Panc1 (cell line): ENCODE results near the gene LHPP. TPM values are rescaled to one million over a fixed set of nuclear protein-coding genes. Genes with fewer than 3 reads are reported as not detected.

Source experiments
- ATAC-seq: fragments of 200-7000 bp; cut with Tn5 transposase; 2 replicates; pipeline ENCODE4 v1.9.1; 2020; ENCODE audit warnings: mild to moderate bottlenecking, moderate library complexity
- BruUV-seq: library from RNA; stranded (reverse); fragments of 400-500 nt; replicated peaks from 2 replicates; lab custom pipeline; 2021; lab: Mats Ljungman, UMichigan
- CTCF ChIA-PET: fragments of 300-600 bp; sonication (Branson Sonifier 250); formaldehyde crosslinking; loops from one replicate; lab custom pipeline; 2022; ENCODE audit warnings: antibody characterized with exemption; lab: Charles Lee
- POLR2A ChIA-PET: fragments of 300-600 bp; sonication (Branson Sonifier 250); formaldehyde crosslinking; loops from one replicate; lab custom pipeline; 2022; ENCODE audit warnings: antibody characterized with exemption; lab: Charles Lee
- DNase-seq: peaks from one replicate; pipeline ENCODE4 v3.0.0-alpha.2; 2010; ENCODE audit warnings: low read depth, low spot score
- H3K27ac ChIP-seq: 2 replicates; pipeline ENCODE4 v1.5.1; 2011; ENCODE audit warnings: mild to moderate bottlenecking, low read length, inconsistent platforms
- H3K27me3 ChIP-seq: fragments of 200-500 bp; sonication (Bioruptor generic); 2 replicates; pipeline ENCODE4 v1.6.0; 2014; ENCODE audit warnings: low read length, inconsistent platforms; ENCODE audit not compliant: control insufficient read depth, insufficient read depth
- H3K36me3 ChIP-seq: fragments of 200-500 bp; sonication (Bioruptor generic); 2 replicates; pipeline ENCODE4 v1.5.1; 2014; ENCODE audit warnings: inconsistent platforms, mild to moderate bottlenecking, low read length, moderate library complexity; ENCODE audit not compliant: control insufficient read depth, insufficient read depth
- H3K4me1 ChIP-seq: 2 replicates; pipeline ENCODE4 v1.5.1; 2011; ENCODE audit warnings: inconsistent platforms, mild to moderate bottlenecking, low read length, moderate library complexity; ENCODE audit not compliant: control insufficient read depth, insufficient read depth
- H3K4me3 ChIP-seq, 2 experiments: 2 replicates each; pipeline ENCODE4 v1.5.1; 2011 to 2012; ENCODE audit warnings: low read depth in 2 of 2, low read length in 2 of 2, mild to moderate bottlenecking in 2 of 2, inconsistent platforms in 1 of 2, moderate library complexity in 1 of 2
- H3K9me3 ChIP-seq: fragments of 200-500 bp; sonication (Bioruptor generic); 2 replicates; pipeline ENCODE4 v1.5.1; 2014; ENCODE audit warnings: low read depth, mild to moderate bottlenecking, inconsistent platforms, low read length, moderate library complexity; ENCODE audit not compliant: control insufficient read depth, insufficient read depth
- POLR2AphosphoS5 ChIP-seq: IDR thresholded peaks from 2 replicates; pipeline ENCODE4 v1.6.1; 2012; ENCODE audit warnings: mild to moderate bottlenecking, low read depth, low read length, moderate library complexity
- REST ChIP-seq, 2 experiments: IDR thresholded peaks; 2 replicates each; pipeline ENCODE4 v1.6.1; 2011 to 2012; ENCODE audit warnings: low read depth in 2 of 2, control low read depth in 1 of 2, low read length in 1 of 2, mild to moderate bottlenecking in 1 of 2, moderate library complexity in 1 of 2; ENCODE audit not compliant: insufficient read depth in 1 of 2
- SIN3A ChIP-seq: IDR thresholded peaks from 2 replicates; pipeline ENCODE4 v1.6.1; 2012; ENCODE audit warnings: low read depth, mild to moderate bottlenecking, low read length, moderate library complexity, borderline replicate concordance; ENCODE audit not compliant: insufficient read depth
- TCF7L2 ChIP-seq: IDR thresholded peaks from 2 replicates; pipeline ENCODE4 v1.6.1; 2011; ENCODE audit warnings: mild to moderate bottlenecking, low read depth, low read length, inconsistent platforms
- in situ Hi-C: cut with HindIII; loops from 2 replicates; pipeline ENCODE4 v1.10.0; 2016; ENCODE audit warnings: low sequenced_read_pairs, low pct_unique_long_range_greater_than_20kb
- intact Hi-C: fragments of 100-400 bp; cut with micrococcal nuclease; formaldehyde crosslinking; loops from one replicate; pipeline ENCODE4 v1.10.0; 2022; ENCODE audit not compliant: unreplicated experiment
- total RNA-seq: library from RNA; stranded (reverse); gene quantifications from one replicate; pipeline ENCODE4 v1.2.1, GENCODE V29; 2021; ENCODE audit not compliant: unreplicated experiment
- TF ChIP-seq, protein P1 (sequence below): fragments of 450-650 bp; IDR thresholded peaks from 2 replicates; pipeline ENCODE4 v1.5.1; 2017; ENCODE audit warnings: mild to moderate bottlenecking

LHPP gene
- total RNA-seq, 1 experiment from 2014 or later, result 15.0 TPM

DNA sequence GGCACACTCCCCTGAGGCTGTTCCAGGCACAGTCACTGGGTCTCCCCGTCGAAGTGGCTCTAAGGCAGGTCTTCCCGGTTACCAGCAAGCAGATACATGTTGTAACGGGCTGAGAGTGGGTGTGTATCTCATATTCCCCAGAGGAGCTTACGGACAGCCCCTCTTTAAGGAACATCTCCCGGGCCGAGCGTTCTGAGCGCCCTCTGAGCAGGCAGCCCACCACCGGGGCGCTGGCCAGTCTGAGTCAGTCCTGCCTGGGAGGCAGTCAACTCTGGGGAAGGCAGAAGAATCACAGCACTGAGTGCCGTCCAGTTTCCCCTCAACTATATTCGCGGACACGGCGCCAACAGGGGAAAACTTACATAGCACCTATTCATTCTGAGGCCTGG is 117.4 kb downstream of the LHPP start:
- Histone ChIP-seq H3K9me3 (no peaks in the 10 kb centered on the region), H3K27me3 (no peaks in the 10 kb centered on the region), H3K36me3 (no peaks in the 10 kb centered on the region), H3K4me1 (no peaks in the 10 kb centered on the region), H3K4me3 (no peak overlapping the region), H3K27ac (no peak overlapping the region)
- no TSS peak for BruUV-seq
- intact Hi-C loops, result no loop called here
- in situ Hi-C loops, result no loop called here
- CTCF ChIA-PET, result no interaction called here
- ATAC-seq (no peak; the same call in 1 of the 2 replicates), DNase-seq (no peak)
- TF ChIP-seq REST (IDR thresholded peaks at IDR 0.05; ENCODE audit: insufficient read depth in 1 of 2, low read depth in 2 of 2, low read length in 1 of 2) (no peak), TCF7L2 (no peak), SIN3A (no peak), POLR2AphosphoS5 (no peak)
- TF ChIP-seq, protein P1, sequence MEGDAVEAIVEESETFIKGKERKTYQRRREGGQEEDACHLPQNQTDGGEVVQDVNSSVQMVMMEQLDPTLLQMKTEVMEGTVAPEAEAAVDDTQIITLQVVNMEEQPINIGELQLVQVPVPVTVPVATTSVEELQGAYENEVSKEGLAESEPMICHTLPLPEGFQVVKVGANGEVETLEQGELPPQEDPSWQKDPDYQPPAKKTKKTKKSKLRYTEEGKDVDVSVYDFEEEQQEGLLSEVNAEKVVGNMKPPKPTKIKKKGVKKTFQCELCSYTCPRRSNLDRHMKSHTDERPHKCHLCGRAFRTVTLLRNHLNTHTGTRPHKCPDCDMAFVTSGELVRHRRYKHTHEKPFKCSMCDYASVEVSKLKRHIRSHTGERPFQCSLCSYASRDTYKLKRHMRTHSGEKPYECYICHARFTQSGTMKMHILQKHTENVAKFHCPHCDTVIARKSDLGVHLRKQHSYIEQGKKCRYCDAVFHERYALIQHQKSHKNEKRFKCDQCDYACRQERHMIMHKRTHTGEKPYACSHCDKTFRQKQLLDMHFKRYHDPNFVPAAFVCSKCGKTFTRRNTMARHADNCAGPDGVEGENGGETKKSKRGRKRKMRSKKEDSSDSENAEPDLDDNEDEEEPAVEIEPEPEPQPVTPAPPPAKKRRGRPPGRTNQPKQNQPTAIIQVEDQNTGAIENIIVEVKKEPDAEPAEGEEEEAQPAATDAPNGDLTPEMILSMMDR, result no peak
- POLR2A ChIA-PET, result interaction anchor here (0.6 kb wide), 1 partner anchor 28 kb away, joined by 4 read pairs; no protein-coding TSS in a partner anchor

DNA sequence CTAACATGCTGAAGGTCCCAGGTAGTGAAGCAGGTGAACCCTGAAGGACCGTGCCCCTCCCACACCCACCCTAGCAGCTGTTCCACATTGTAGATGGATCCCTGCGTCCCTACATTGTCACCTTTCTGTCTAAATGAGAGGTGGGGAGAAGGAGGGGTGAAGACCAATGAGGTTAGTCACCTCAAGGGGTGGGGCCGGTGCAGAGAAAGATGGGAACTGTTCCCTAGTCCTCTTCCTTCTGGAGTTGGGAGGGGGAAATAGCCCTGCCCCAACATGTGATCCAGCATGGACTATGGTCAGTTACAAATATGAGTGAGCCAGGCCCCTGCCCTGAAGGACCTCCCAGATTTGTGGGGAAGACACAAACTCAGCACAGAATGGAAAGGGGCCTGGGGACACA is 124.5 kb downstream of the LHPP start:
- in situ Hi-C loops, result no loop called here
- CTCF ChIA-PET, result no interaction called here
- no peak for TF ChIP-seq REST (IDR thresholded peaks at IDR 0.05; ENCODE audit: insufficient read depth in 1 of 2, low read depth in 2 of 2, low read length in 1 of 2)
- no peak for TF ChIP-seq POLR2AphosphoS5
- TF ChIP-seq, protein P1, result no peak
- no peak overlapping the region for H3K27ac ChIP-seq
- H3K27me3 ChIP-seq, result no peaks in the 10 kb centered on the region
- BruUV-seq, result no TSS peak
- H3K4me3 ChIP-seq, result no peak overlapping the region
- POLR2A ChIA-PET, result no interaction called here
- H3K36me3 ChIP-seq, result no peaks in the 10 kb centered on the region
- intact Hi-C loops, result no loop called here
- H3K4me1 ChIP-seq, result no peaks in the 10 kb centered on the region
- H3K9me3 ChIP-seq, result no peaks in the 10 kb centered on the region
- DNase-seq (no peak), ATAC-seq (no peak; the same call in 1 of the 2 replicates)
